Stimulated activated naive CD8-positive, alpha-beta T cell treated with anti-CD3 and anti-CD28 coated beads, Interleukin-15, Interleukin-2, amounts not matched to agents 100 ng/mL and 50 ng/mL, for 24 hours (primary cell): ENCODE measurements around the gene SNPH.

Source experiments
- H3K27ac Mint-ChIP-seq: one replicate; pipeline ENCODE4 v1.8.0; 2021; ENCODE audit warnings: mild to moderate bottlenecking, mixed read lengths
- H3K27me3 Mint-ChIP-seq: one replicate; pipeline ENCODE4 v1.8.0; 2021; ENCODE audit warnings: mixed read lengths
- H3K36me3 Mint-ChIP-seq: one replicate; pipeline ENCODE4 v1.8.0; 2021; ENCODE audit warnings: low read depth, mixed read lengths
- H3K4me1 Mint-ChIP-seq: one replicate; pipeline ENCODE4 v1.8.0; 2021; ENCODE audit warnings: low read depth, mixed read lengths
- H3K4me3 Mint-ChIP-seq: one replicate; pipeline ENCODE4 v1.8.0; 2021; ENCODE audit warnings: mild to moderate bottlenecking, mixed read lengths
- H3K9me3 Mint-ChIP-seq: one replicate; pipeline ENCODE4 v1.8.0; 2021; ENCODE audit warnings: mixed read lengths

SNPH gene

DNA sequence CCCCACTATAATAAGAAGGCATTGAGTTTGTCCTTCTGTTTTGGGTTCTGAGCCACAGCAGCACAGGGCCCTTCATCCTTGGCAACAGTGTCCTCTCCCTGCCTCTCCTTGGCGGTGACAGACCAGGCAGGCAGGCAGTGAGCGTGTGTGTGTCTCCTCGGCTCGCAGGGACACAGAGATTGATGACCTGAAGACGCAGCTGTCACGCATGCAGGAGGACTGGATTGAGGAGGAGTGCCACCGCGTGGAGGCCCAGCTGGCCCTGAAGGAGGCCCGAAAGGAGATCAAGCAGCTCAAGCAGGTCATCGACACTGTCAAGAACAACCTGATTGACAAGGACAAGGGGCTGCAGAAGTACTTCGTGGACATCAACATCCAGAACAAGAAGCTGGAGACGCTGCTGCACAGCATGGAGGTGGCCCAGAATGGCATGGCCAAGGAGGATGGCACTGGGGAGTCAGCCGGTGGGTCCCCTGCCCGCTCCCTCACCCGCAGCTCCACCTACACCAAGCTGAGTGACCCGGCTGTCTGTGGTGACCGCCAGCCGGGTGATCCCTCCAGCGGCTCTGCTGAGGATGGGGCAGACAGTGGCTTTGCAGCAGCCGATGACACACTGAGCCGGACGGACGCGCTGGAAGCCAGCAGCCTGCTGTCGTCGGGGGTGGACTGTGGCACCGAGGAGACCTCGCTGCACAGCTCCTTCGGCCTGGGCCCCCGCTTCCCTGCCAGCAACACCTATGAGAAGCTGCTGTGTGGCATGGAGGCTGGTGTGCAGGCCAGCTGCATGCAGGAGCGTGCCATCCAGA, 38.8 kb downstream of the SNPH start:
- no peak overlapping the region for H3K27ac Mint-ChIP-seq
- no peaks in the 10 kb centered on the region for H3K9me3 Mint-ChIP-seq
- H3K4me3 Mint-ChIP-seq, result no peak overlapping the region
- no peaks in the 10 kb centered on the region for H3K36me3 Mint-ChIP-seq
- no peaks in the 10 kb centered on the region for H3K27me3 Mint-ChIP-seq
- peaks cover 13% of the 10 kb centered on the region for H3K4me1 Mint-ChIP-seq

DNA sequence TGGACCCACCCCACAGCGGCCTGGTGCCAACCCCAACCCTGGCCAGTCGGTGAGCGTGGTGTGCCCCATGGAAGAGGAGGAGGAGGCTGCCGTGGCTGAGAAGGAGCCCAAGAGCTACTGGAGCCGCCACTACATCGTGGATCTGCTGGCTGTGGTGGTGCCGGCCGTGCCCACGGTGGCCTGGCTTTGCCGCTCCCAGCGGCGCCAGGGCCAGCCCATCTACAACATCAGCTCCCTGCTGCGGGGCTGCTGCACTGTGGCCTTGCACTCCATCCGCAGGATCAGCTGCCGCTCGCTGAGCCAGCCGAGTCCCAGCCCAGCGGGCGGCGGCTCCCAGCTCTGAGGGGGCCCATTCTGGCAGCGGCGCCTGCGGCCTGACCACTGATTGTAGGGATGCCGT, 39.6 kb downstream of the SNPH start:
- peaks cover 7% of the 10 kb centered on the region for H3K4me1 Mint-ChIP-seq
- no peak overlapping the region for H3K4me3 Mint-ChIP-seq
- H3K27me3 Mint-ChIP-seq, result no peaks in the 10 kb centered on the region
- H3K36me3 Mint-ChIP-seq, result no peaks in the 10 kb centered on the region
- H3K9me3 Mint-ChIP-seq, result no peaks in the 10 kb centered on the region
- H3K27ac Mint-ChIP-seq, result no peak overlapping the region

GRCh38 chr20:1306316-1307135, 40.4 kb downstream of the SNPH start:
- H3K27ac Mint-ChIP-seq, result no peak overlapping the region
- H3K4me1 Mint-ChIP-seq, result no peaks in the 10 kb centered on the region
- H3K4me3 Mint-ChIP-seq, result no peak overlapping the region
- H3K9me3 Mint-ChIP-seq, result no peaks in the 10 kb centered on the region
- H3K36me3 Mint-ChIP-seq, result no peaks in the 10 kb centered on the region
- H3K27me3 Mint-ChIP-seq, result no peaks in the 10 kb centered on the region

- Mint-ChIP-seq H3K27ac (no peak overlapping the region), H3K9me3 (no peaks in the 10 kb centered on the region), H3K27me3 (no peaks in the 10 kb centered on the region), H3K4me1 (no peaks in the 10 kb centered on the region), H3K4me3 (no peak overlapping the region), H3K36me3 (no peaks in the 10 kb centered on the region)
These were observed 41.1 kb downstream of the SNPH start for GRCh38 chr20:1307171-1307570.

DNA sequence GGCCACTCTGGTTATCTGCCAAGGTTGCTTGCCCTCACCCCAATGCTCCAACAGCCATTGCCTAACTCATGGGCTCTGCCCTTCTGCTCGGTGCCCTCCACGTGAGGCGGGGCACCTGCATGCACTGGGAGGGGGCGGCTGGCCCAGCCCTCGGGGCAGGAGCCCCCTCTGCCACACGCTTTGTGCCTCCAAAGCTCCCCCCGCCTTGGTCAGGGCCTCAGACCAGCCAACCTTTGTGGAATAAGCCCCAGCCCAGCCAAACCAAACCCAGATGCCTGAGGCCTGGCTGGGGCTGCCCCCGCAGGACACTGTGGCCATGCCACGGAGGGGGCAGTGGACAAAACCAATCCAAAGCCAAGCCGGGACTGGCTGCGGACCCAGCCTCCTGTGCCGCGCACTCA, 41.5 kb downstream of the SNPH start:
- no peak overlapping the region for H3K27ac Mint-ChIP-seq

DNA sequence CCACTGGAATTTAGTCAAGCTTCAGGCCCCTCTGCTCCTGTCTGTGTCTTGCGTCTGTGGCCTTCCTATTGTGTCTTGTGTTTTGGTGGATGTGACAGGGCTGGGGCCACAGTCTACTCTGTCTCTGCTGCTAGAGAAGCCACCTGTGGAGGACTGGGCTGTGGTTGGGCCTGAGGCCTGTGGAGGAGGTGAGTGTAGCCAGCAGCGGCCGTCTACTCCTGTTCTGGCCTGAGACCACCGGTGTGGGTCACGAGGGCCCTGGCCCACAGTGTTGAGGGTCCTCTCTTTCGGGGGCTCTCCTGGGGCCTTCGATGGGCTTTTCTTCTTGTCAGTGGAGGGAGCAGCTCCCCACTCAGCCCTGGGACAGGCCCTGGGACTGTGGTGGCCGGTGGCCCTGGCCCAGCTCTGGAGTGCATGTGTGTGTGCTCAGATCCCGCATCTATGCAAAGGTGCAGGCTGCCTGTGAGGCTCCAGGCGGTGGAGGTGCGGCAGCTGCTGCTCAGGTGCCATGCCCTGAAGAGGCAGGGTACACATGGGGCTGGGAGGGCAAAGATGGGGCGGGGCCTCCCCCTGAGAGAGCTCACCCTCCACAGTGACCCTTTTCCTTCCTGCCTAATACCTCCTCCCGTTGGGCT, 42.1 kb downstream of the SNPH start:
- Mint-ChIP-seq H3K4me1 (no peaks in the 10 kb centered on the region), H3K27me3 (no peaks in the 10 kb centered on the region), H3K4me3 (no peak overlapping the region), H3K36me3 (no peaks in the 10 kb centered on the region), H3K27ac (no peak overlapping the region), H3K9me3 (no peaks in the 10 kb centered on the region)

More for the DNA sequence above, 41.5 kb downstream of the SNPH start:
- no peaks in the 10 kb centered on the region for H3K27me3 Mint-ChIP-seq
- H3K9me3 Mint-ChIP-seq, result no peaks in the 10 kb centered on the region
- H3K4me3 Mint-ChIP-seq, result no peak overlapping the region
- no peaks in the 10 kb centered on the region for H3K4me1 Mint-ChIP-seq
- H3K36me3 Mint-ChIP-seq, result no peaks in the 10 kb centered on the region

DNA sequence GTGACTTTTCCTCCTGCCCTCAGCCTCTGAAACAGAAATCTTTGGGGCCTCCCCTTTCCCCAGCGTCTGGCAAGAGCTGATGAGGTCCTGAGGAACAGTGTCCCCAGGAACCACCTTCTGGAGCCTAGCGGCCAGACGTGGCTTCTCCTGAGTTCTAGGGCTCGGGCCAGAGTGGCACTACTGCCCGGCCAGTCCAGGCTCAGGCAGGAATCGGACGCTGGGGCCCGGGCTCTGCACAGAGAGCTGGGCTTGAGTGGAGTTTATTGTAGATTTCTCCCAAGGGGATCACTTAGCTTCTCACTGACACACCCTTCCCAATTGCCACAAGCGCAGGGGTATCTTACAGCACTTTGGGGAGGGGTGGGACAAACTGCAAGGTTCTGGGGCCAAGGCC, 42.6 kb downstream of the SNPH start:
- Mint-ChIP-seq H3K4me3 (no peak overlapping the region), H3K4me1 (no peaks in the 10 kb centered on the region), H3K36me3 (no peaks in the 10 kb centered on the region), H3K27ac (no peak overlapping the region), H3K9me3 (no peaks in the 10 kb centered on the region), H3K27me3 (no peaks in the 10 kb centered on the region)

- Mint-ChIP-seq H3K9me3 (no peaks in the 10 kb centered on the region), H3K4me3 (no peak overlapping the region), H3K4me1 (no peaks in the 10 kb centered on the region), H3K27me3 (no peaks in the 10 kb centered on the region), H3K36me3 (no peaks in the 10 kb centered on the region), H3K27ac (no peak overlapping the region)
These were observed 43.3 kb downstream of the SNPH start for GRCh38 chr20:1309439-1309847.

DNA sequence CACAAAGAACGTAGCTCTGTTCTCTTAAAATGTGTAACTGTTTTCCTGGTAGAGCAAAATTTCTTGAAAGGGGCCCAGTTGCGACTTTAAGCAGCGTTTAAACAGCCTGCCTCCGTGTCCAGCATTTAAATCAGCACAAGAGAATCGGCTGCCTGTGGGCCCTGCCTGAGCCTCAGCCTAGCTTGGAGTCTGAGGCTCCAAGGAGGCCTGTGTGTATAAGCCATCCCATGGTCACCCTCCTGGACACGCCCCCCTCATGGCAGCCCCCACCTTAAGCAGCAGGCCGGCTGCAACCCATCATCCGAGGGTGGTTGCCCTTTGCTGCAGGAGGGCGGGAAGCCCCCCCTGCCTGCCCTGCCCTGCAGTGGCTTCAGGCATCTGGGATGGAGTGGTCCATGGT, 44.0 kb downstream of the SNPH start:
- H3K9me3 Mint-ChIP-seq, result no peaks in the 10 kb centered on the region
- H3K4me3 Mint-ChIP-seq, result no peak overlapping the region
- H3K27ac Mint-ChIP-seq, result no peak overlapping the region
- no peaks in the 10 kb centered on the region for H3K4me1 Mint-ChIP-seq
- no peaks in the 10 kb centered on the region for H3K27me3 Mint-ChIP-seq
- H3K36me3 Mint-ChIP-seq, result no peaks in the 10 kb centered on the region

GRCh38 chr20:1310506-1311190, 44.6 kb downstream of the SNPH start:
- Mint-ChIP-seq H3K27ac (no peak overlapping the region), H3K27me3 (no peaks in the 10 kb centered on the region), H3K9me3 (no peaks in the 10 kb centered on the region)

GRCh38 chr20:1312308-1312707, 46.2 kb downstream of the SNPH start:
- Mint-ChIP-seq H3K4me1 (no peaks in the 10 kb centered on the region), H3K9me3 (no peaks in the 10 kb centered on the region), H3K27me3 (no peaks in the 10 kb centered on the region), H3K36me3 (no peaks in the 10 kb centered on the region), H3K27ac (no peak overlapping the region), H3K4me3 (no peak overlapping the region)

More at GRCh38 chr20:1310506-1311190, 44.6 kb downstream of the SNPH start:
- no peaks in the 10 kb centered on the region for H3K36me3 Mint-ChIP-seq
- H3K4me3 Mint-ChIP-seq, result no peak overlapping the region
- no peaks in the 10 kb centered on the region for H3K4me1 Mint-ChIP-seq

DNA sequence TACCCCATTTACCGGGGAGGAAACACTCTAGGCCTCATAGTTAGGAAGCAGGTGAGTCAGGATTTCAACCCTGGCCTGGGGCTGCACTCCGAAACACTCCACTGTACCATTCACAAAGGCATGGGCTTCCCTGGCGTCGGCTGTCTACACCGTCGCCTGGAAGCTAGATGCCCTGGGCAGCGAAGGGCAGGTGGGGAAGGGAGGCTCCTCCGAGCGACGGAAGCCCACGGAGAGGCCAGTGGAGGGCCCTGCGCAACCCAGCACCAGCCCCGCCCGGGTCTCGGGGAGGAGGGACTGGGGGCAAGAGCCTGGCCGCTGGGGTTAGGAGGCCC, 46.8 kb downstream of the SNPH start:
- H3K27me3 Mint-ChIP-seq, result no peaks in the 10 kb centered on the region

DNA sequence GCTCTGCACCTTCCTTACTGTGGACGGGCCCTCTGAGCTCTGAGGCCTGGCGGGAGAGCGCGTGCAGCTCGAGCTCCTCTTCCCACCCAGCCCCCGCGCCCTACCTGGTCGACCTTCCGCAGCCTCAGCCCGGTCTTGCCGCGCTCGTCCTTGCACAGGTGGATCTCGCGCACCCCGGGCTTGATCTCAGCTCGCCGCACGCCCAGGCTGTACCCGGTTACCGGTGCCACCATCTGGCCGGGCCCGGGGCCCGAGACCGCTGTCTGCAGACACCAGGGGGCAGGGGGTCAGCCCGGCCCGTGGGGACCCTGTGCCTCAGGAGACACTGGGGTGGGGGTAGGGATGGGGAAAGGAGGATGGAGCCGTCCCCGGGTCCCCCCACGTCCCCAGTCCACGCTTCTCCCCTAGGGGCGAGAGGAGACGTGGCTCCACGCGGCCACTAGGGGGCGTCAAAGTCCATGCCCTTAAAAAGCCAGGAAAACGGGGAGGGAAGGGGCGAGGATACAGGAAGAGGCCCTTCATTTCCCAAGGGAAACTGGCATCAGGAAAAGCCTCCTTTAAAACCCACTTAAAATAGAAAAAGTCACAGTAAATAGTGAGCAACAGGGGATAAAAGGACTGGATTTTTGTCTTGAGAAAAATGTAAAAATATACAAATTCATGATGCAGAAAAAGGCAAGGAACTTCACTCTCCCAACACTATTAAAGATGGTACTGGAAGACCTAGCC, 47.3 kb downstream of the SNPH start:
- no peak overlapping the region for H3K4me3 Mint-ChIP-seq
- H3K4me1 Mint-ChIP-seq, result peaks cover 5% of the 10 kb centered on the region
- H3K9me3 Mint-ChIP-seq, result no peaks in the 10 kb centered on the region
- H3K27ac Mint-ChIP-seq, result no peak overlapping the region
- no peaks in the 10 kb centered on the region for H3K27me3 Mint-ChIP-seq
- no peaks in the 10 kb centered on the region for H3K36me3 Mint-ChIP-seq

More for the DNA sequence above, 46.8 kb downstream of the SNPH start:
- Mint-ChIP-seq H3K4me1 (peaks cover 2% of the 10 kb centered on the region), H3K9me3 (no peaks in the 10 kb centered on the region), H3K4me3 (no peak overlapping the region), H3K36me3 (no peaks in the 10 kb centered on the region), H3K27ac (no peak overlapping the region)

GRCh38 chr20:1315804-1316203, 49.7 kb downstream of the SNPH start:
- Mint-ChIP-seq H3K4me1 (peaks cover 5% of the 10 kb centered on the region), H3K27me3 (no peaks in the 10 kb centered on the region), H3K9me3 (no peaks in the 10 kb centered on the region), H3K4me3 (no peak overlapping the region), H3K36me3 (no peaks in the 10 kb centered on the region), H3K27ac (no peak overlapping the region)
